NCI-H345 (cell line): Measurements from ENCODE around the gene DDX17.
"Not testable (repeated sequence)": the region's sequence is repeated elsewhere in the genome, so short reads cannot be mapped to it uniquely, and the experiment has no call there.

ENCODE experiments used
- DNase-seq: peaks from one replicate; lab custom pipeline; 2025; lab: John Stamatoyannopoulos, UW

DDX17 gene

GRCh38 chr22:38491707-38492348 lies 14.3 kb downstream of the DDX17 start:
- no peak for DNase-seq

GRCh38 chr22:38490915-38491314 lies 15.2 kb downstream of the DDX17 start:
- DNase-seq: no peak

GRCh38 chr22:38490475-38490874 lies 15.6 kb downstream of the DDX17 start:
- DNase-seq: no peak

GRCh38 chr22:38489561-38490145 lies 16.5 kb downstream of the DDX17 start:
- DNase-seq: no peak

- no peak for DNase-seq
Observed at GRCh38 chr22:38489142-38489541, 17.0 kb downstream of the DDX17 start.

GRCh38 chr22:38487946-38488345 lies 18.2 kb downstream of the DDX17 start:
- no peak for DNase-seq

GRCh38 chr22:38485783-38486182 lies 20.3 kb downstream of the DDX17 start:
- DNase-seq: no peak

GRCh38 chr22:38484244-38484643 lies 21.9 kb downstream of the DDX17 start:
- no peak for DNase-seq

GRCh38 chr22:38482662-38483308 lies 23.3 kb downstream of the DDX17 start:
- DNase-seq: no peak

- no peak for DNase-seq
Observed at GRCh38 chr22:38481871-38482332, 24.2 kb downstream of the DDX17 start.

- no peak for DNase-seq
Observed at GRCh38 chr22:38481162-38481870, 24.8 kb downstream of the DDX17 start.

- no peak for DNase-seq
Observed at GRCh38 chr22:38479096-38479837, 26.8 kb downstream of the DDX17 start.

GRCh38 chr22:38477585-38477984 lies 28.5 kb downstream of the DDX17 start:
- DNase-seq: no peak

- no peak for DNase-seq
Observed at GRCh38 chr22:38474003-38474607, 32.0 kb downstream of the DDX17 start.

GRCh38 chr22:38471237-38471636 lies 34.9 kb downstream of the DDX17 start:
- no peak for DNase-seq

GRCh38 chr22:38470179-38470578 lies 35.9 kb downstream of the DDX17 start:
- DNase-seq: not testable (repeated sequence)

GRCh38 chr22:38469306-38469781 lies 36.8 kb downstream of the DDX17 start:
- DNase-seq: no peak

GRCh38 chr22:38468443-38469305 lies 37.4 kb downstream of the DDX17 start:
- no peak for DNase-seq

GRCh38 chr22:38467904-38468442 lies 38.1 kb downstream of the DDX17 start, which contains the start of gene KDELR3:
TSS of gene KDELR3 (plus strand) at chr22:38468096. CDS start at chr22:38468234, 138 bp downstream.
- peak; percentile 20 for DNase-seq

- no peak for DNase-seq
Observed at GRCh38 chr22:38467438-38467903, 38.6 kb downstream of the DDX17 start.
